NCI-H748 (cell line): Measurements from ENCODE around the gene PSME2.

Source experiments
- DNase-seq: peaks from one replicate; lab custom pipeline; 2025; ENCODE audit not compliant: unreplicated experiment; lab: John Stamatoyannopoulos, UW

PSME2 gene

DNA sequence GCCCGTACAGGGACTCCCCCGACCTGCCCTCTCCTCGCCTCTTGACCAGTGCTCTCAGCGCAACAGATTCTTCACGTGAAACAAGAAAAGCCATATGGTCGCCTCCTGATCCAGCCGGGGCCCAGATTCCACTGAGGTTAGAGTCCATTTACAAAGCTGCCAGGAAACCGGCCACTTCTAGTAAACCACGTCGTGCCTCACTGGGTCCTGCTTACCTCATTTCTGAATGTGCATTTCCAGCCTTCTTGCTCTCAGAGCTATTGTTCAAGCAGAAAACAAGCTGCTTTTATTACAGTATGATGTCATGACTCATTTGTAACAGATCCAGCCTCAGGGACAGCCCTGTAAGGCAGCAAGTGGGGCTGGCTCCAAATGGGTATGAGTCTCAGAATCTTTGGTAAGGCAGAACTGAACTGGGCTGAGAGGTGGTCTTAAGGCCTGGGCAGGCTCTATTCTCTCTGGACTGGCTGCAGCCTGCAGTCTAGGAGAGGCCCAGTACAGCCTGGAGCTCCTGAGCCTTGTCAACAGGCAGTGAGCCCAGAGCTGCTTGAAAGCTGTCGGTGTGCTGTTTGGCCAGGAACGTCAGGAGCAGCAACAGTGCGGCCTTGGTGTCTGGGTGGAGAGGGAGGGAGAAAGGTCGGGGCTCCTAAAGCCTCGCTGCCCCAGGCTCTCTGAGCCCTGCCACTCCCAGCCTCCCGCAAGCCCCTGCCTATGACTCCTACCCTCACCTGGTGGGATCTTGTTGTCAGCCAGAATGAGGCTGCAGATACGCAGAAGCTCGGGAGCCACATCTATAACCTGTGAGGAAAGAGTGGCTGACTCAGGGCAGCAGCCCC is 33.8 kb upstream of the PSME2 start:
- DNase-seq: no peak

DNA sequence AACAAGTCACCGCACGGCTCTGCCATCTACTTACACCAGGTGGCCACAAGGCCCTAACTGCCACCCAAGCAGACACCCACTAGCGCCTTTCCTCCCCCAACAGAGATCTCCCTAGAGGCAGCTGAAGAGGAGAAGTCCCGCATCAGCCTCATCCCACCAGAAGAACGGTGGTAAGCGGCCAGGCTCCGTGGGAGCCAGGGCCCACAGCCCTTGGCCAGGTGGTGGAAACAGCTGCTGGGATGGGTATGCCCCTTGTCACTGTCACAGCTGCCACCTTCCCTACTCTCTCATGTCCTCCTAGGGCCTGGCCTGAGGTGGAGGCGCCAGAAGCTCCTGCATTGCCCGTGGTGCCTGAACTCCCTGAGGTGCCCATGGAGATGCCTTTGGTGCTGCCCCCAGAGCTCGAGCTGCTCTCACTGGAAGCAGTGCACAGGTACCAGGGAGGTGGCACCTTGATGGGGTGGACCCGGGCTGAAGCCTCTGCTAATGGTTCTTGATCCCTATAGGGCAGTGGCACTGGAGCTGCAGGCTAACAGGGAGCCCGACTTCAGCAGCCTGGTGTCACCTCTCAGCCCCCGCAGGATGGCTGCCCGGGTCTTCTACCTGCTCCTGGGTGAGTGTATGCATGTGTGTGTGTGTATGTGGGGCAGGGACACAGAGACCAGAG is 33.0 kb upstream of the PSME2 start:
- no peak for DNase-seq

DNA sequence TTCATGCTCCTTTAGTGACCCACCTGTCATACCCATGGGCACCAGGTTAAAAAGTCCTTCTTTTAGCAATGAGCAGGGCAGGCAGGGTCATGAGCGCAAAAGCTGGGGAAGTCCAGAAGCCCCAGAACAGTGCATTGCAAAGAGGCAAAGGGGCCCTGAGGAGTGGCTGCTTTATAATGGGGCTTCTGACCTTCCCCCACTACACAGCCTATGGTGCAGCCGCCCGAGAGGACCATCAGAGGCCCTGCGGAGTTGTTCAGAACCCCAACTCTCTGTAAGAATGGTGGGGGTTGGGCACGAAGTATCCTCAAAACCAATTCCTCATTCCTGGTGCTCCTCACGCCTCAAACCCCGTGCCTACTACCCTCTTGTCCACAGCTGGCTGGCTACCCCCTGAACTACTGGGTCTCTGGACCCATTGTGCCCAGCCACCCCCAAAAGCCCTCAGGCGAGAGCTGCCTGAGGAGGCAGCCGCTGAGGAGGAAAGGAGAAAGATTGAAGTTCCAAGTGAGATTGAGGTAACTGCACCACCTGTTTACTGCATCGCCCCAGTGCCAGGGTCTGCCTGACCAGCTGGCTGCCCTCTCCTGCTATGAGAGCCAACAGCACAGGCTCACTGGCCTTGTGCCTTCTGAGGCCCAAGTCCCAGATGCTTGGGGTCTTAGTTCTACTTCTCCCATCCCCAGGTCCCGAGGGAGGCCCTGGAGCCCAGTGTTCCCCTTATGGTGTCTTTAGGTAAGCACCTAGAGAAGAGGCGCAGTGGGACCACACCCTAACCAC is 32.2 kb upstream of the PSME2 start:
- DNase-seq: no peak

DNA sequence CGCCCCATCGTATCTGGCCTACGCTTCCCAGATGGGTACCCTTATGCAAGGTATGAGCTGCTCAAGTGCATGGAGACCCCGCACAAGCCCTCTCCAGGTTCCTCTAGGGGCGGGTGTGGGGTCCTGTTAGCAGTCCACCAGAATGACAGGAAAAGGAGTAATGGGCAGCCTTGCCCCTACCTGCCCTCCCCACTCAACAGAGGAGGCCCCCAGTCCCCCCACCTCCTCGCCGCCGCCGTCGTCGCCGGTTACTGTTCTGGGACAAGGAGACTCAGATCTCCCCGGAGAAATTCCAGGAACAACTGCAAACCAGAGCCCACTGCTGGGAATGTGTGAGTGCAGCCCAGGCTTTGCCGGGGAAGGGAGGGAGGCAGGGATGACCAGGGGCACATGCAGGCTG is 31.5 kb upstream of the PSME2 start:
- DNase-seq: no peak

DNA sequence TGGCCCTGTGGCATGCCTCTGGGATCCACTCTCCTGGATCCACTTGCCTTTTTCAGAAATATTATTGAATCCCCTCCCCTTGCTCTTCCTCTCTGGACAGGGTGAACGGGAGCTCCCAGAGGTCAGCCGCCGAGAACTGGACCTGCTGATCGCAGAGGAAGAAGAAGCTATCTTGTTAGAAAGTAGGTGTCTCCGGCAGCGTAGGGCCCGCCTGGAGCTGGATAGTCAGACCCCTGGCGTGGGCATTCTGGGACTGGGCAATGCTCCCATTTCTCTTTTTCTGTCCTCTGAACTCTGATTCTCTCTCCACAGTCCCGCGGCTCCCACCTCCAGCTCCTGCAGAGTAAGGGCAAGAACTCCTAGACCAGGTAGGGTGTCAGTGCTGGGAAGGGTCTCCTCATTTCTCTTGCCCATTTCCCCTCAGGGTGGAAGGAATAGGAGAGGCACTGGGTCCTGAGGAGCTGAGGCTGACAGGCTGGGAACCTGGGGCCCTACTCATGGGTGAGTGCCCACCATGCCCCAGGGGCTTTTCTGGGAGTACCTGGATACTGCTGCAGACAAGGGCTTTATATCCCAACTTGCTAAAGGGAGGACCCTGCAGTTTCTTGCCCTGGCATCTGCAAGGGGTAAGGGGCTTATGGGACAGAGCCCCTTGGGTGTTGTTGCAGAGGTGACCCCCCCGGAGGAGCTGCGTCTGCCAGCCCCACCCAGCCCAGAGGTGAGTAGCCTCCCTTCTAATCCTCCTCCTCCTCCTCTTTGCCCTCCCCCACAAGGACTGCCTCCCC is 30.8 kb upstream of the PSME2 start:
- DNase-seq: no peak

DNA sequence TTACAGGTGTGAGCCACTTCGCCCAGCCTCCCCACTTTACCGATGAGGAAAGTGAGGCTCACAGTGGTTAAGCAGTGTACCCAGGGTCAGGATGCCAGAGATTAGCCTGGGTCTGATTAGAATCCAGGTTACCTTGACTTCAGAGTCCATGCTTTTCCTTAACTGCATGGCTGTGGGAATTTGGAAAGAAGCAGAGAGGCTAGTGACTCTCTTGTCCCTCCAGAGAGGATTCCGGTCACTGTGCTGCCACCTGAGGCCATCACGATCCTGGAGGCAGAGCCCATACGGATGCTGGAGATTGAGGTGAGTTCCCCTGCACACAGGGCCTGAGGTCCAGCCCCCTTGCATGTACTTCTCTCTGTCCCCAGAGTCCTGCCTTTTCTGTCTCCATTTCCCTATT is 30.2 kb upstream of the PSME2 start:
- no peak for DNase-seq

DNA sequence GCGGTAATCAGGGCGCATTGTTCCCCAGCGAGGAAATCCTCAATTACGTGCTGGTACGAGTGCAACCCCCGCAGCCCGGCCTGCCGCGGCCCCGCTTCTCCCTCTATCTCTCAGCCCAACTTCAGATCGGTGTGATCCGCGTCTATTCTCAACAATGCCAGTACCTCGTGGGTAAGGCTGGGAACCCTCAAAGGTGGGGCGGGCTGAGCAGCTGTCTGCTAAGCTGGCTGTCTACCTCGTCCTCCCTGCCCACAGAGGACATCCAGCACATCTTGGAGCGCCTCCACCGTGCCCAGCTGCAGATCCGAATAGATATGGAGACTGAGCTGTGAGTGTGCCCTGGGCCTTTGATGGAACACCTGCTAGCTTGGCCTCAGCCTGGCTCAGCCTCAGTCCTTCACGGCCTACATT is 26.5 kb upstream of the PSME2 start:
- peak; percentile 26 for DNase-seq

DNA sequence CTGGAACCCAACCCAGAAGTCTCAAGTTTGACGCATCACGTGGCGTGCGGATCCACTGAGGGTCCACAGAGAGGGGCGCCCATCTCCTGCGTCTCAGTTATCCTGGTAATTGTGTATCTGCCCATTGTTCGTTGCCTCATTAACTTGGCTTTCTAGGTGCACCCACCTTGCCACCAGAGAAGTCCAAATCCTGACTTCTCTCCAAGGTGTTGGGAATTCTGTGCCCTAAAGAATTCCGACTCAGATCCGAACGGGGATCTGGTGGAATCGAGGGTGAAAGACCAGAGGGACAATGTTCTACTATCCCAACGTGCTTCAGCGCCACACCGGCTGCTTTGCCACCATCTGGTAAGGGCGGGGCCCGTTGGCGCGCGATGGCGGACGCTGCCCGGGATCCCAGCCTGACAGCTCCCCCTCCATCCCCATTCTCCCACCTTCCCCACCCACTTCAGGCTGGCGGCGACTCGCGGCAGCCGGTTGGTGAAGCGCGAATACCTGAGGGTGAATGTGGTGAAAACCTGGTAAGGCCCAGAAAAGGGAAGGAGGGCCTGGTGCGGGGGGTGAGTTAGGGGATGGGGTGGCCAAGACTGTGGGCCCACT is 26.0 kb upstream of the PSME2 start:
- peak; percentile 31 for DNase-seq

DNA sequence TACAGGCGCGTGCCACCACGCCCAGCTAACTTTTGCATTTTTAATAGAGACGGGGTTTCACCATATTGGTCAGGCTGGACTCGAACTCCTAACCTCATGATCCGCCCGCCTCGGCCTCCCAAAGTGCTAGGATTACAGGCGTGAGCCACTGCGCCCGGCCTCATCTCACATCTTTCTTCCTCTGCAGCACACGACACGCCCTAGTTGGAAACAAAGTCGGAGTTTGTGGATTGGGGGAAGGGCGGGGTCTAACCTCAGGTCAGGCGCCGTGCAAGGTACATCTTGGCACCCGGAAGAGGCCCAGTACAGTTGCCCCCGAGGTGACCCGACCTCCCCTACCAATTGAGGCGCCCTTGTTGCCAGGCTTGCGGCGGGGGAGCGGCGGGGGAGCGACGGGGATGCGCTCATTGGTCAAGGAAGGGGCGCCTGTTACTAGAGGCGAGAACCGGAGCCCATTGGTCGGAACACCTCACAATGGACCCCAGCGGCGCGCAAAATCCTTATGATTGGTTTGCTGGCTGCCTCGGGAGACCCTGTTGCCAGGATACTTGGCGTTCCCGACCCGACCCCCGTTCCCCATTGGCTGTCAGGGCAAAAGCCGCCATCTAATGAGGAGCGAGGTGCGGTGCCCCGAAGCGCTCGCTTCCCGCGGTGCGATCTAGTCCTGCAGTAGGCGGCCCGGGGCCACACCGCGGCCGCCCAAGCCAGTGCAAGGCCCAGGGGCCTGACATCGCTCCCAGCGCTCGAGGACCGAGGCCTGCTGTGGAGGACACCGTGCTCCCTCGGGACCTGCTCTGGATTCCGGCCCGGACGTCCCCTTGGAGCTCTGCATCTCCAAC is 25.2 kb upstream of the PSME2 start, which contains the start of gene REC8:
Gene REC8 (plus strand): TSS at position 659 of the 839 bp plus-strand sequence. CDS start 473 bp downstream, outside the sequence.
- DNase-seq: peak; percentile 98

DNA sequence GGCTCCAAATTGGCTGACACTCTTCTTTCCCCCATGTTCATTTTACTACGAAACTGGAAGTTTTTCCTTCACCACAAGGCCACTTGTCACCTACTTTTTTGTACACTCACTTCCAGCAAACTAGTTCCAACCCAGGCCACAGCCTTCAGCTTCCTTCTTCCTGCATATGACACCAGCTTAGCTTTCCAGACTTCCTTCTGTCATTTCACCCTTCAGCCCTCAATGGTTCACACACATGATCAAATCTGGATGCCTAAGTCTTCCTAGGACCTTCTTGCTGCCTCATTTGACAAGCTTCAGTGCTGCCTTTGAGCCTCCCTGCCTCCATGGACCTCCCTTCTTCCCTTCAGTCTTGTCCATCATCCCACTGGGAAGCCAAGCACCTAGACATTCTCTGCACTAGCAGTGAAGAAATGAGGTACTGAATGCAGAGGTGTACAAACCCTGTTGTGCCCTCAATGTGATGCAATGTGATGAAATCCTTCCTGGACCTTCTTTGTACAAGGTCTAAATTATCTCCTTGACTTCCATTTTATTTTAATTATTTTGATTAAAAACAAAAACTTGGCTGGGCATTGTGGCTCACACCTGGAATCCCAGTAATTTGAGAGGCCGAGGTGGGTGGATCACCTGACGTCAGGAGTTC is 21.2 kb upstream of the PSME2 start:
- DNase-seq: no peak

DNA sequence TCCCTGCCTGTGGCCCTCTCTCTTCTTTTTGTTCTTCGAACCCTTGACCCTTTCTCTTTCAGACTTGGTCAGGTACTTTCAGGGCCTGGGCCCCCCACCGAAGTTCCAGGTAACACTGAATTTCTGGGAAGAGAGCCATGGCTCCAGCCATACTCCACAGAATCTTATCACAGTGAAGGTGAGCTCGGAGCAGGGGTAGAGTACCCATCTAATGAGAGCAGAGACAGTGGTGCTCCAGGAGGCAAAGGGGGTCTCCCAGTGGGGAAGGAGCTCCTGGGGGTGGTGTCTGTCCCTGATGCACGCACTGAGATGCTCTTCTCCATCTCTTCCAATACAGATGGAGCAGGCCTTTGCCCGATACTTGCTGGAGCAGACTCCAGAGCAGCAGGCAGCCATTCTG is 19.4 kb upstream of the PSME2 start:
- no peak for DNase-seq

DNA sequence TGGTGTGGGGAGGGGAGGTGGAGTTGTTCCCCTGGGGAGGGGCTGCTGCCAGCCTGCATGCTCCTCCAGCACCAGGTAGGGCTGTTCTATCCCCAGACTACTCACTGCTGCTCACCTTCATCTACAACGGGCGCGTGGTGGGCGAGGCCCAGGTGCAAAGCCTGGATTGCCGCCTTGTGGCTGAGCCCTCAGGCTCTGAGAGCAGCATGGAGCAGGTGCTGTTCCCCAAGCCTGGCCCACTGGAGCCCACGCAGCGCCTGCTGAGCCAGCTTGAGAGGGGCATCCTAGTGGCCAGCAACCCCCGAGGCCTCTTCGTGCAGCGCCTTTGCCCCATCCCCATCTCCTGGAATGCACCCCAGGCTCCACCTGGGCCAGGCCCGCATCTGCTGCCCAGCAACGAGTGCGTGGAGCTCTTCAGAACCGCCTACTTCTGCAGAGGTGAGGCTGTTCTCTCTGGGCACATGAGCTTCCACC is 18.1 kb upstream of the PSME2 start:
- DNase-seq: no peak

DNA sequence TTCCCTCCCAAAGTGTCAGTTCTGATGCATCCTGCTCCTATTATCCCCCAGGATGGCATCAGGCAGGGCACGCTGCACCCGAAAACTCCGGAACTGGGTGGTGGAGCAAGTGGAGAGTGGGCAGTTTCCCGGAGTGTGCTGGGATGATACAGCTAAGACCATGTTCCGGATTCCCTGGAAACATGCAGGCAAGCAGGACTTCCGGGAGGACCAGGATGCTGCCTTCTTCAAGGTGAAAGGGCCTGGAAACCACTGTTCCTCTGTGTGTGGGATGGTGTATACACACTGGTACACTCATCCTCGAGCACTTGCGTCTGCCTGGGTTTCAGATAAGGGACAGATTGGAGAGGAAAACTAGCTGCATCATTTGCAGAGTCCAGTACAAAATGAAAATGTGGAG is 15.7 kb upstream of the PSME2 start:
- DNase-seq: no peak

DNA sequence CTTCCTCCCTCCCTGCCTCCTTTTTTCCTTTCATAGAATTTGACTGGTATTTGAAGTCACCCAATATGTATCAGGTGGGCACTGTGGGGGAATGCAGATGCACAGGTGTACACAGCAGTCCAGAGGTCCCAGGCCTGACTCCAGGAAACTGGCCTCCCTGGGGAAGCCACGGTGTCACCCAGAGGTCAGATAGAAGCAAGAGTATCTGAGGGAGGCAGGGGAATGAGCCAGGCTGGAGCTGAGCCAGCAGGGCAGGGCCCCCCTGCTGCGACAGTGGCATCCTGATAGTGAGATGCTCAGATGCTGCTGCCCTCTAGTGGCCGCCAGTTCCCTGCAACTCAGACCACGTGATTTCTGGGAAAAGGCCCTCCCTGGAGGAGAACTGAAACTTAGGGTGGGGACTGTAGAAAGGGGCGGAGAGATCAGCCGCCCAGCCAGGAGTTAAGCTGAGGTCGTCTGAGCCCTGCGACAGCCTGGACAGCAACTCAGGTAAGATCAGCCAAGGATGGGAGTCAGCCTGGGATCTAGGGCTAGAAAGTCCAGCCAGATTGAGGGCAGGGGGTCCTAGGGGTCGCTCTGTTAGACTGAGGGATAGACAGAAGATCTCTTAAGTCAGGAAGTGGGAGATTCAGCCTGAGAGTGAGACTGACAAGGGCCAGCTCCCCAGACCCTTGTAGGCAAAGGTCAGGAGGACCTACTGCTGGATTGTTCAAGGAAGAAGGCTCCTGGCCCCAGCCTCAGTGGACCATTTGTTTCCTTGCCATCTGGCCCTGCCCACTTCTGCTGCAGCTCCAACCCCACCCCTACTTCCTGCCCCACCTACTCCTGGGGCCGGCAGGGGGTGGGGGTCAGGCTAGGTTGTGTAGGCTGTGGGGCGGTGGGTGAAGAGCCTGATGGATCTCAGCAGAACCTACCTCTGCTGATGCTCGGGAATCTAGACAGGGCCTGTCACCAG is 14.7 kb upstream of the PSME2 start, which contains the start of gene IRF9:
Gene IRF9 (plus strand): TSS at position 416 of the 955 bp plus-strand sequence. CDS start 880 bp downstream, outside the sequence.
- DNase-seq: peak; percentile 93

DNA sequence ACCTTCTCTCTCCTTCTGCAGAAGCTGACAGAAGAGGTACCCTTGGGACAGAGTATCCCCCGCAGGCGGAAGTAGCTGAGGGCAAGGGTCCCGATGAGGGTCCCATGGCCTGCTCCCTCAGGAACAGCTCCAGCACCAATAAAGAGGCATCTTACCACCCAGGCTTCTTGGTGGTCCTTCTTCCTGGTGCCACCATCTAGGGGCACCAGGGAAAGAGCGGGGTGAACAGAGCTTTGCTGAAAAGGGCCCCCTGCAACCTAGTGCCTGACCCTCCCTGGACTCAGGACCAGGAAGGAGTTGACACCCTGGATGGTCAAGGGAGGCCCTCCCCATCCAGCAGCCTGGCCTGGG is 14.1 kb upstream of the PSME2 start:
- DNase-seq: no peak

DNA sequence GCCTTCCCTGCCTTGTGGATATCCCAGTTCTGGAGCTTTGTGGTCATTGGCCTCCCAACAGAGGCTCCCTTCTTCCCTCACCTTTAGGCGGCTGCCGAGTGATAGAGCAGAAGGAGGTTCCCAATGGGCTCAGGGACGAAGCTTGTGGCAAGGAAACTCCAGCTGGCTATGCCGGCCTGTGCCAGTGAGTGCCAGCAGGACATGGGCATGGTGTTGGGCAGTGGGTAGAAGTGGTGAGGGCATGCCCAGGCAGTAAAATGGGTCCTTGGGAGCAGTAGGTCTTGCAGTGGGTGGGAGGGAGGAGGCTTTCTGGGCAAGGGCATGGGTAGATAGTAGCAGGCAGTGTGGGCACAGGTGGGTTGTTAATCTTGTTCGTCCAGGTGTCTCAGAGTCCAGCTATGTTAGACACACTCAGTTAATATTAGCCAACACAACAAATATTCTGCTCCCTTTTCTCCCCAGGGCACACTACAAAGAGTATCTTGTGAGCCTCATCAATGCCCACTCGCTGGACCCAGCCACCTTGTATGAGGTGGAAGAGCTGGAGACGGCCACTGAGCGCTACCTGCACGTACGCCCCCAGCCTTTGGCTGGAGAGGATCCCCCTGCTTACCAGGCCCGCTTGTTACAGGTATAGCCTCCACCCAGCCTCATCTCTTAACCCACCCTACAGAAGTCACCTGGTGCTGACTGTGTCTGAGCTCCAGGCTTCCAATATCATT is 13.5 kb upstream of the PSME2 start:
- no peak for DNase-seq

DNA sequence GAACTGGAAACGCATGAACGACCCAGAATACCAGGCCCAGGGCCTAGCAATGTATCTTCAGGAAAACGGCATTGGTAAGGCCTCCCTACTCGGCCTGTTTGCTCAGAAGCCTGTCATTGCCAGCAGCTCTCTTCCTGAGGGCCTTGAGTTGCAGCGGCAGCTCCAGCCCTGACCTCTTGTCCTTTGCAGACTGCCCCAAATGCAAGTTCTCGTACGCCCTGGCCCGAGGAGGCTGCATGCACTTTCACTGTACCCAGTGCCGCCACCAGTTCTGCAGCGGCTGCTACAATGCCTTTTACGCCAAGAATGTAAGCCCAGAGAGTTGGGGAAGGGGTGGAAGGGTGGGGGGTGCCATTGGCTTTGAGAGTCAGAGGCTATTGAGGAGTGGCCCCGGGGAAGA is 10.9 kb upstream of the PSME2 start:
- no peak for DNase-seq
